Stimulated activated CD4-positive, alpha-beta T cell treated with anti-CD3 and anti-CD28 coated beads, Interleukin-12 subunit alpha, Interleukin-12 subunit beta, amount 100 ng/mL, for 4 hours (primary cell): Measurements from ENCODE around the gene CDS1.
"Not testable (repeated sequence)": the region's sequence is repeated elsewhere in the genome, so short reads cannot be mapped to it uniquely, and the experiment has no call there.

Source experiments
- DNase-seq: peaks from one replicate; pipeline ENCODE4 v3.0.0-alpha.2; 2020

CDS1 gene

GRCh38 chr4:84582988-84583875, at the start of gene CDS1:
CDS1 (plus strand) TSS chr4:84583127; CDS start chr4:84583402, 275 bp downstream.
- no peak for DNase-seq

- DNase-seq: no peak
Observed at GRCh38 chr4:84535901-84536300, 47.0 kb upstream of the CDS1 start.

- DNase-seq: no peak
Observed at GRCh38 chr4:84545093-84545492, 37.8 kb upstream of the CDS1 start.

GRCh38 chr4:84547211-84547610, 35.7 kb upstream of the CDS1 start:
- no peak for DNase-seq

GRCh38 chr4:84549191-84549590, 33.7 kb upstream of the CDS1 start:
- not testable (repeated sequence) for DNase-seq

- no peak for DNase-seq
Observed at GRCh38 chr4:84562156-84562555, 20.8 kb upstream of the CDS1 start.

GRCh38 chr4:84563002-84563401, 19.9 kb upstream of the CDS1 start:
- DNase-seq: no peak

- no peak for DNase-seq
Observed at GRCh38 chr4:84565951-84566350, 17.0 kb upstream of the CDS1 start.

GRCh38 chr4:84568496-84568895, 14.4 kb upstream of the CDS1 start:
- no peak for DNase-seq

GRCh38 chr4:84569009-84569408, 13.9 kb upstream of the CDS1 start:
- DNase-seq: no peak

- DNase-seq: no peak
Observed at GRCh38 chr4:84573385-84574068, 9.4 kb upstream of the CDS1 start.

- no peak for DNase-seq
Observed at GRCh38 chr4:84574069-84574720, 8.7 kb upstream of the CDS1 start.

- DNase-seq: no peak
Observed at GRCh38 chr4:84578540-84579402, 4.2 kb upstream of the CDS1 start.

- DNase-seq: no peak
Observed at GRCh38 chr4:84579403-84579776, 3.5 kb upstream of the CDS1 start.

- DNase-seq: peak; percentile 91
Observed at GRCh38 chr4:84582302-84582987, 482 bp upstream of the CDS1 start.

GRCh38 chr4:84583876-84584380, 1.0 kb downstream of the CDS1 start:
- DNase-seq: no peak

GRCh38 chr4:84585251-84585650, 2.3 kb downstream of the CDS1 start:
- DNase-seq: no peak

GRCh38 chr4:84594724-84595123, 11.8 kb downstream of the CDS1 start:
- no peak for DNase-seq

- DNase-seq: no peak
Observed at GRCh38 chr4:84596826-84597225, 13.9 kb downstream of the CDS1 start.

- no peak for DNase-seq
Observed at GRCh38 chr4:84597450-84597849, 14.5 kb downstream of the CDS1 start.

GRCh38 chr4:84606645-84607044, 23.7 kb downstream of the CDS1 start:
- DNase-seq: no peak

- no peak for DNase-seq
Observed at GRCh38 chr4:84611531-84611930, 28.6 kb downstream of the CDS1 start.
